NCI-H748 treated with DMSO at 0.1 percent for 48 hours (cell line): ENCODE results near the gene GRID2.

ENCODE experiments used
- DNase-seq: peaks from one replicate; lab custom pipeline; 2025; lab: John Stamatoyannopoulos, UW

GRID2 gene

DNA sequence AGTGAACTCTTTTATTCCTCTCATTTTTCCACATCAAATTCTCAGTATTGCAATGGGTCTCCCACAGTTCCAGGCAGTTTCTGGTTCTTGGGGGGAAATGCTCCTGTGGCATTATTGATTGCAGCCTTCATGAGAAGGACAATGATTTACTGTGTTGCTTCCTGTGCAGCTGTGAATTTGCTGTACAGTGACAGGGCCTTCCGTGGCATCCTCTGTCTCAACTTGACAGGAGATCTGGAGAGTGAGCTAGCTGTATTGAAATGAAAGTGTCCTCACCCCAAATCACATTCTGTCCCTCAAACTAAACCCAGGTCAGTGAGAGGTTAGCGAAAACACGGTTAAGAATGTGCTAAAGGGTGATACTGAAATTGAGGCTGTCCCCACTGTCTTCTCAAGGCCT lies 1447.6 kb downstream of the GRID2 start:
- DNase-seq, result no peak

DNA sequence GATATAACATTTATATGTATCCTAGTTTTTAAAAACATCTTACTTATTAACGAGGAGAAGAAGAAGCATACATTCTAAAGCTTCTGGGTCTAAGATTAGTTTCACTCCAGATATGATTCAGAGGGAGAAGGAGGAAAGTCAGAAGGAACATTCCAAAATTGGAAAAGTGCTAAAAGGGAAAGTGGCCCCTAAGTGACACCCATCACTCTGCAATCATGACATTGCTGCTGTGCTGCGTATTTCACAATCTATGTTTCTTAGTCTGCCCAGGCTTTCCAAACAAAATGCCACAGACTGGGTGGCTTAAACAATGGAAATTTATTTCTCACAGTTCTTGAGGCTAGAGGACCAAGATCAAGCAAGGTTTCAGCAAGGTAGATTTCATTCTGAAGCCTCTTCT lies 1452.3 kb downstream of the GRID2 start:
- DNase-seq, result no peak

DNA sequence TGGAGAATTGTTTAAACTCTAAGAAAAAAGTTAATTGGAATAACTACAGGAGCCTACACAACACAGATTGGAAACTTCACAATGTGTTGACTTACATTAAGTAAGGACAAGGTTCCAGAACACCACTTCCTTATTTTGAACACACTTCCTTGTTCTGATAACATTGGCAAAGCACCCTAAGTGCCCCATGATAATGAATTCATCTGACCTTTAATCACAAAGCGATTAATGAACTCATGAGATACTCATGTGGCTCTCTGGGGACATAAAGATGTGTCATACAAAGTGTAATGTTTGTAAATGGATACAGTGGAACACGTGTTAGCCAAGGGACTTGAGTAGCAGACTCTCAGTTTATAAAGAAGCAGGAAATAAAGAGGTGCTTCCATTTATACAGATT lies 1455.7 kb downstream of the GRID2 start:
- DNase-seq, result no peak

DNA sequence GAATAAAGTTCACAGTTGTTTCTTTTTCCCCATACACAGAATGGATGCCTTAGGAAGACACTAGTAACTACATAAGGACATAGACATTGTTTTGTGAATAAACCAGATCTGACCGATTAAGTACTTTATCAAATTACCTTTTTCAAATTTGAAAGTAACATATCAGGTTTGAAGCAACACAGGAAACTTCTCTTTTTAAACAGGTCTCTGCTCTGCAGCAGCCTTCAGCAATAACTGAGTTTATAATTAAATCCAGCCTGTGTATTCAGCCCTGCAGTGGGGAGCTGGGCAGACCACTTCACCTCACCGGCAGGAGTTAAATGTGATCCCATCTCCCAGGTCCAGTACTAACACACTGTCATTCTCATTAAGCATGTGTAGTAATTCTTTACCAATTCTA lies 1456.5 kb downstream of the GRID2 start:
- no peak for DNase-seq

DNA sequence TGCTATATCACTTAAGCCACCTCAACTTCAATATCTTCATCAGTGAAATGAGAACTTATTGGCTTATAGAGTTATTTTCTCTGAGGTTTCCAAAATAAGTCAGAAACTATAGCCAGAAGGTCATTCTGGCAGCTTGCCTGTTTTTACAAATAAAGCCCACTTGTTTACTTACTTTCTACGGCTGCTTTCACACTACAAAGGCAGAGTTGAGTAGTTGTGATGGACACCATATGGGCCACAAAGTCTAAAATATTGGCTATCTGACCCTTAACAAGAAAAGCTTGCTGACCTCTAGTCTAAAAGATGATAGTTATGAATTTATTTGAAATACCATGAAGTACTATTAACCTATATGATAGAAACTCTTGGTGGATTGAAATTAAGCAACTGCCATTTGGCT lies 1457.5 kb downstream of the GRID2 start:
- no peak for DNase-seq

DNA sequence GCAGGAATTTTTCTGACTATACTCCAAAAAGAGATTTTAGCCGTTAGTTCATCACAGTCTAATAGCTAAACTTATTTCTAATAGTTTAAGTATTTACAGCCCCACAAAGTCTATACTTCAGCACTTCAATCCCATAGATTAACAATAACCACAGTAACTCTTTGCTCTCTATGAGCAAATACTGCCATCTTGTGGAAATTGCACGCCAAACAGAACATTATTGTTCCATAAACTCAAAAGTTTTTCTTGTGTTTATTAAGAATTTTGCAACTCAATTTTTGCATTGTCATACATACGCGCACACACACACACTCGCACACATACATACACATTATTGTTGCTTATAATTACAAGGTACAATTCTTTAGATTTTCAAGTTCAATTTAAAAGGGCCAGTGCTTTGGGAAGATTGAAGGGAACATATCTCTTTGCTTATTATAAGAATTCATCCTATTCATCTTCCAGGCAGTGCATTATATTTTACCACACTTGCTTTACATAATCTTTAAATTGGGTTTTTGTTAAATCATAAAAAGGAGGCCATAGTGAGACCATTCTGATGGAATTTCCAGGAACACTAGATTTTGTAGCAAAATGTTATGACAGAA lies 1461.0 kb downstream of the GRID2 start:
- DNase-seq, result peak; percentile 14

DNA sequence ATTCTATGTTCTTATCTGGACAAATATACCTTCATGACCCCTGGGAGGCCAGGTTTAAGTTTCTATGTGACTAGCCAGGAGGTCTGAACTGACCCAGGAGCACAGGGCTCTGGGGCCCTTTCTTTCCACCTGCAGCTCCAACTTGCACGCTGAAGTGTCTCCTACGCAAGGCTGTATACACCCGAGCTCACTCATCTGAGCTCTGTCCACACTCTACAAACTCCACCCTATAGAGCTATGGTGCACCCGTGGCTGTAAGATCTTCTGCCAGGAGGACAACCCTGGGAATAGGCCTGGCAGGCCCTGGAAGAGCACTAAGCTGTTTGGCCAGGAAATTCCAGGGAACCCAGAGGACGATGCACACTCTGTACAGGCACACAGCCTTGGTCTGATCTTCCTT lies 1464.2 kb downstream of the GRID2 start:
- DNase-seq, result no peak

DNA sequence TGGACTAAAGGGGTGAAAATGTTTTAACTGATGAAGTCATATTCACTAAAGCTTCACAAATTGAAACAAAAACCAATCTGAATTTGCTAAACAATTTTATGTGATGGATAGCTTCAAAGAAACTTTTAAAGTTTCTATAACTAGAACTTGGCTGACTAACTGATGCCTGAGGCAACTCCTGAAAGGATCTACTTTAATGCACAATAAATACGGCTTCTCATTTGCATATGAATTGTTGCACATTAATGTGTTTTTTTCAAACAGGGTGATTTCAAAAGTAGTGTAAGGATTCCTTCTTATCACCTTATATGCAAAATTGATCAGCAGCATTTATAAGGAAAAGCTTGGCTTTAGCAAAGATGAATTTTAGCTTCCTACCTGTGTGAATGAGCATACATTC lies 1466.4 kb downstream of the GRID2 start:
- no peak for DNase-seq

DNA sequence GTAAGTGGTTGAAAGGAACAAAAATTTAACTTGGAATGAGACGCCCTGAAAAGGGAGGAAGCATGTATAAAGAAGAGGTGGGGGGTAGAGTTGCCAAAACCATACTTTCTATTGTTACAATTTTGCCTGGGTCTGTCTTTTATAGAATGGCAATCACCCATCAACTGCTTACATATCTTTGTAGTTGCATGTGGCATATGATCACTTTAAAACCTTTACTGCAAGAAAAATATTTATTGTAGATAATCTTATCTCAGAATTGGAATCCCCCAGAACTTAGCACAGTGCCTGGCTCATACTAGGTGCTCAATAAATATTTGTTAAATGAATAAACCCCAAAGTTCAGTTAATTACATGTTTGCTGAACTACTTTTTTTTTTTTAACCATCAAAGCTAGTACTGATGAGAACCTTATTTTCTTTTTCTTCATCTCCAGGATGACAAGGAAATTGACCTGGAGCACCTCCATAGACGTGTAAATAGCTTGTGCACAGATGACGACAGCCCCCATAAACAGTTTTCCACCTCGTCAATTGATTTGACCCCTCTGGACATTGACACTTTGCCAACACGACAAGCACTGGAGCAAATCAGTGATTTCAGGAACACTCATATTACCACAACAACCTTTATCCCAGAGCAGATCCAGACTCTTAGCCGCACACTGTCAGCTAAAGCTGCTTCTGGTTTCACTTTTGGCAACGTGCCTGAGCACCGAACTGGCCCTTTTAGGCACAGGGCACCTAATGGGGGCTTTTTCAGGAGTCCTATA lies 1468.1 kb downstream of the GRID2 start:
- no peak for DNase-seq

DNA sequence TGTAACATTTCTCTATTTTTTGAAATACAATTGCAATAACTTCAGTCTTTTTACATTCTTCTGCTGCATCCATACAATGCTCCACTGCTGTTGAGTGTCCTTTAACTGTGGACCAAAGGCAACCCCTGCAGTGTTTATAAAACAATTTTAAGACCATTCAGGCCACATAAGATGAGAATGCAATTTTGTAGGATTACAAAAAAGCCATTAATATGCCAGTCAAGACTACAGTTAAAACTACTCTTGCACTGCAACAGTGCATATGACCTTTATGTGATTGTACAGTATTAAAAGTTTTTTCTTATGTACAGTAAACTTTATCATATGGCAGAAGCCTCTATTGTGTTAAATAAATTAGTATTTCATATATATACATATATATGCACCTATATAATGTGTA lies 1469.1 kb downstream of the GRID2 start:
- no peak for DNase-seq

DNA sequence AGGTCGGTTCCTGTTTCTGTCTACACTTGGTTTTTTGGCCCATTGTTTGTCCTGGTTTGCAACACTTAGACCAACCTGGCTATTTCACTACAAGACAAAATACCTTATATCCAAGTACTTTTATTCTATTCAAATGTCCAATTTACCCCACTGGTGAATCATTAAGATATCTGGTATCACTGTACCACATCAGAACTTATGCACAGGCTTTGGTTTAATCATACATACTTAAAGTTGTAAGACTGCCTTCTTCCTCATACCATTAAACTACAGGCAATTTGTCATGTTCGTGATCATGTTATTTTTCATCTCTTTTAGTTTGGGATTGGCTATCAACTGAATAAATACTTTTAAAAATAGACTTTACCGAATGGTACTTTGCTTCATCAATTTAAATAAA lies 1471.8 kb downstream of the GRID2 start:
- no peak for DNase-seq

DNA sequence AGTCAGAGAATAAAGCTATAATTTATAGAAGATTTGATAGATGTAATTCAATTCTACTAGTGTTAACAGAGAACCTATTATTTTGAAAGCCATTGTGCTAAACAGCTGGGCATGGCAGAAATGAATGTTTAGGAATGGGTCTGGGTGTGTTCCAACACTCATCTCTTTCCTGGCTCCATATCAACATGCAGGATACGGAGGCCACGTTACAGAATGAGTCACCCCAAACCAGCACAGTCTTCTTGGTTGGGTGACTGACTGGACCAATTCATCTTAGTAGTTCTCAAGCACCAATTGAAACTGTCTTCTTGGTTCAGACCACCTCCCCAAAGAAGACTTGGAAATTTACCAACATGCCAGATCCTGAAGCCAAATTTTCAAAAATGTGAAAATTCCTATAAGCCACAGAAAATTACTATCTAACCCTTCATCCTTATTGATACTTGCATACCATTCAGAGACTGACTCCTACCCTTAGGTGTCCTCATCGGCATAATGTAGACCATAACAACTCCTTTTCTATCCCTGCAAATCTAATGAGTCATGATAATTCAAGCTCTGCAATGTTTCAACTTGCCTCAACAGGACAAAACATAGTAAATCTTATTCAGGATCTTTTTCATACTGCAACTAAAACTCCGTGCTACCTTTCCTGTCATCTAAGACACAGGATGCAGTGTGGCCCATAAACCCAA lies 1472.8 kb downstream of the GRID2 start:
- DNase-seq, result no peak

DNA sequence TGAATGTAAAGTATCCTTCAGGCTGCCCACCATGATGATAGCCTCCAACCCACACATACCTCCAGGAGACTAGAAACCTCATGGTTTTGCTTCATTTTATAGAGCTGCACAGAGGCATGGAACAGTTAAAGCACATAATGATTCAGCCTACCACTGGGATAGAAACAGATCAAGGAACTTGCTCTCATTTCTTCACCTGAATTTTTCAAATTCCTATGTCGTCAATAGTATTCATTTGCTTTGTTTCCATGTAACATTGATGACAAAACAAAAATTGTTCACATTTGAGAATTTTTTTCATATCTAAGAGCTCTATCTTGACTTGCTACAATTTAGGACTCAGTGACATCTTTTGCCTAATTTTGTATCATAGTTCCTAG lies 1473.3 kb downstream of the GRID2 start:
- DNase-seq, result no peak

DNA sequence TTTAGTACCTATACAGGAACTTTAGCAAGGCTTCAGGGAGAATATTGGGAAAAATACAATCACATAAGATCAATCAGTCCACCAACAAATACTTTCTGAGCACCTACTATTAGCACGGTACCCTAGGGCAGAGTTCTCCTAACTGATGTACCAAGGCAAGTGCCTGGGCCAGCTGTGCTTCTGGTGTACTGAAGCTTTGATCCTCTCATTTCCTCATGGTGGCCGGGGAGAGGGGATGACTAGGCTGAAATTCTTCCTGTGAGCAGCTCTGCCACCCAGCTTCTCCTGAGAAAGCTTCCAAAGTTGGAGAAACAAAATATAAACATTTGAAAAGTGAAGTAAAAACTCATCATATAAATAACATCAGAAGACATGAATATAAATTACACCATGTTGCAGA lies 1475.5 kb downstream of the GRID2 start:
- DNase-seq, result no peak

DNA sequence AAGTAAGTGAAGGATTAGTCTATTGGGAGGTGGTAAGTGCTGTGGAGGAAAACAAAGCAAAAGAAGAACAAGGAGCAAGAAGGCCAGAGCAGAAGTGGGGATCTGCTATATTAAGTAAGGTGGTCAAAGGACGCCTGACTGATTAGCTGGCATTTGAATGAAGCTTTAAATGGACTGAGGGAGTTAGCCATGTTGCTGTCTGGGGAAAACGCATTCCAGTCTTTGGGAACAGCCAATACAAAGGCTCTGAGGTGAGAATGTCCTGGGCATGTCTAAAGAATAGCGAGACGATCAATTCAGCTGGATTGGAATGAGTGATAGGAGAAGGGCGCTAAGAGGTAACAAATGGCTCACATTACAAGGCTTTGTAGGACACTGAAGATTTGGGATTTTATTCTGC lies 1476.3 kb downstream of the GRID2 start:
- no peak for DNase-seq

DNA sequence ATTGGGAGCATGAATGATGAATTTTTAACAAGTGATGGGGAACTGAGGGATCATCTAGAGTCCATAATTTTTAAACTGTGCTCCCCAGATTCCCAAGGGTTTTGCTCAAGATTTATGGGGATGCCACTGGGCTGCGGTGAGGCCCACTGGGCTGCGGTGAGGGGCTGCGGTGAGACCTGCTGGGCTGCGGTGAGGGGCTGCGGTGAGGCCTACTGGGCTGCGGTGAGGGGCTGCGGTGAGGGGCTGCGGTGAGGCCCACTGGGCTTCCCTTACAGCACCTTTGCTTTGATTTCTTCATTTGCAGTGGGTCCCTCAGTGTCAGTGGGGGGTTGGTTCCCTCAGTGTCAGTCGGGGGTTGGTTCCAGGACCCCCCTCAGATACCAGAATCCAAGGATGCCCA lies 1477.4 kb downstream of the GRID2 start:
- DNase-seq, result no peak

DNA sequence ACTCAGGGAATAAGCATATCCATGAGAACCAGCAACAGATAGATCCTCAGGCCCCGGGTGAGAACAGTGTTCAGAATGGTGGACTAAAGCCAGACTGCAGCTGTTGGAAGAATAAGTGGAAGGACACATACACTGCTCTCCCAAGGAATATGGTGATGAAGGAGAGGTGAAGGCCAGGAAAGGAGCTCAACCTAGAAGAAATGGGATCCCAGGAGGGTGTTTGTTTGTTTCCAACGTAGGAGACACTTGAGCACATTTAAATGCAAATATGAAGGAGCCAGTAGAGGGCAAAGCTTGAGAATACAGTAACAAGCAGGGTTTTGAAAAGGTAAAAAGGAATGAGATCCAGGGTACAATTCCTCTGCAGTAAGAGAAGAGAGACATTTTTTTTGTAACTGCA lies 1482.4 kb downstream of the GRID2 start:
- no peak for DNase-seq

DNA sequence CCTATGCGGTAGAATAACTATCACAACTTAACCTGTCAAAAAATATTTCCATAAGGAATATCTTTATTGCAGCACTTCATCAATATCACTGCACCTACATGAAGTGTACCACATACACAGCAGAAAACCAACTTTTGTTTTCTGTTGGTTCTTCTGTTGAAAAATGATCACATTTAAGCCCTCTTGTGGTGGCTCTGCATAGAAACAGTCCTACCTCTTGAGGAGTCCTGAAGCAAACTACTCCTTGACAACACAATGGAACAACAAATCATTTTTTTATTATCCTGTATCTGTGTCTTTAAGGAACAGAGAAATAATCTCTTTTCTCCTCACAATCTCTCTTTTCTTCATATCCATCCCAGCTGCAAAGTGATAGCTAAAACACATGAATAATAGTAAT lies 1484.9 kb downstream of the GRID2 start:
- no peak for DNase-seq

DNA sequence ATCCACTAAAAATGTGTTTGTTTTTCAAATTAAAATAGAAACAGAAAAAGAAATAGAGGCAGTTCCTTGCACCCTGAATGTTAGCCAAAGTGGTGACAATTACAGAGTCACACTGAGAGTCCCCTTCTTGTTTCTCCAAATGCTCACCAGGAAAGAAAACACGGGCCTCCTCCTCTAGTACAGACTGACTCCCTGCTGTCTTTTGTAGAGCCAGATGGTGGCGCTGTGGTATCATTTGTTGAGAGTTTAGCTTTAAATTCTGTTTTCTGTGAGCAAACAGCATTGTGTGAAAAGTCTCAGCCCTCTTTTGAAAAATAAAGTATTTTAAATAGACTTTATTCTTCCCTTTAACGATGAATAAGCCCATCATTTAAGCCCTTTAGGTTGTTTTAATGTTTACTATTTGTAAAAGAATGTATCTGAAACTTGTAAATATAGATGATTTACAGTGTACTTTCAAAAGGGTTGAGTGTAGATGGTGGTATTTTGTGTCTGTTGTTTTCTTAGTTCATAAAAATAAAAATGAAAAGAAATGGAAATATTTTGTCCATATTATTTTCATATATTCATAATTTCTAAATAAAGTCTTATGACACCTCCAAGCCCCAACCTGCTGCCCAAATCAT lies 1487.9 kb downstream of the GRID2 start:
- DNase-seq, result peak; percentile 14

DNA sequence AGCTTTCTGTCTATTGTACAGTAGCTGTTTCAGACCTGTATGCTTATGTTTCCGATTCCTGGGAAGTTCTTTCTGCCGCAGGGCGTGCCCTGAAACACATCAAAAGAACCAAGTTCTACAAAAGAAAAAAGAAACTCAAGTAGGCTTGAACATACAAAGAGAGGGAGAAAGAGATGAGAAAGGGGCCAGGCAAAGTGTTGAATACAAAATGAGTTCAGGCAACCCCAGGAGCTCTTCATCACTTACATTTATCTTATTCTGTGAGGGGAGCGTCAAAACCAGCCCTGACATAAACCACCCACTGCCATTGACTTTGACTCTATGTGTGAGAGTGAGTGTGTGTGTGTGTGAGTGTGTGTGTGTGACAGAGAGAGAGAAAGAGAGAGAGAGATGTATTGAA lies 1498.3 kb downstream of the GRID2 start:
- no peak for DNase-seq

DNA sequence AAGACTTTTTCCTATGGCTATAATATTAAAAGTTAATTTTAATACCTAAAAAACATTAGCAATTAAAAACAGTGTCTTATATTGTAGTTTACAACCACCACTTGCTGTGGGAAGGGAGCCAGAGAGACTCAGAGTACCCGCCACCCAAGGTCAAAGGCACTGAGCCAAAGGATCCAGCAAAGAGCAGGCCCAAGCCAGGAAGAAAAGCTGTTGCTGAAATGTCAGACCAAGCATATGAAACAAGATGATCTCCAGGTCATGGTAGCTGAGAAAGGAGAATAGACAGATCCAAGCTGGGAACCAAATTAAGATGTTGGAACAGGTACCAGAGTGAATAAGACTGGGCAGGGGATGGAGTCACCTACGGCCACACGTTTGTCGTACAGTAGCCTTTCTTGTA lies 1506.0 kb downstream of the GRID2 start:
- no peak for DNase-seq

DNA sequence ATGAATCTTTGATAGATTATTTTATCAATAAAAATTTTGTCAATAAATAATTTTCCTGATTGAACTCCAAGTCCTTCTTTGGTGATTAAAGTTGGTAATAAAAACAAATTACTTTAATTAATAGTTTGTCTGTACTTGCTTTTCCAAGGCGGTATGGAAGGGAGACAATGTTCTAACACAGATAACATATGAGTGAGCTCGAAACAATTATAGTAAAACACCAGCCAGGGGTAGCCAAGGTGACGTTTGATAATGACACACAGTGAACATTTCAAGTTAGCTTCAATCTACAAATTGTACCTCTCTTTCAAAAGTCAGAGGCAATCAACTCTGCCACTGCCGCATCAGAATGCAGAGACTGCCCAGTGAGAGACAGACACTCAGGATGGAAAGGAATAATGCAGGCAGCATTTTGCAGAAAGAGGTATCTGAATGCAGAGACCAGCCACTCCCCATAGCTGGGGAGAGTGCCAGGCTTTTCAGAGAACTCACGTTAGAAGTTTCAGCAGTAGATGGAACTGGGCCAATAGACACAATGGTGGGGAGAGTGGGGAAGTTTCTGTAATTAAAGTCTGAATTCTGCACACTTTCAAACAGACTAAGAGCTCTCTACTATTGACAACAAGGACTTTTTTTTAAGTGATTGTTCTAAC lies 1506.7 kb downstream of the GRID2 start:
- DNase-seq, result no peak

DNA sequence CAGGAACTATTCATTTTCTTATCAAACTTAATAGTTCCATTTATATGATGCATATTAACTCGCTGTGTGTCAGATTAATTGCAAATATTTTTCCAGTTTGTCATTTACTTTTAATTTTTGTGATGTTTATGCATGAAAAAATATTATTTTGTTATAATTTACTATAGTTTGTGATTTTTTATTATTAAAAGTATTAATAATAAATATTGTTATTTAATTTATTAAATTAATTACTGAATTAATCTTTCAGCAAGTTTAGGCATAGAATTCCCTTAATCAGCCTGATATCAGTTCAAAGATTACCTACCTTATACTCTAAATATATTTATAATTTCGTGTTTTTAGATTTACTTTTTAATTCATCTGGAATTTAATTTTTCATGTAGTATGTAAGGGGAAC lies 1509.3 kb downstream of the GRID2 start:
- no peak for DNase-seq
